Occipital lobe (tissue), 2 donors: ENCODE measurements around the gene SLC16A12. TPM values are rescaled to one million over a fixed set of nuclear protein-coding genes. Genes with fewer than 3 reads are reported as not detected.

Source experiments
- DNase-seq: peaks from one replicate; lab custom pipeline; 2025; lab: John Stamatoyannopoulos, UW
- total RNA-seq: library from RNA; depleted of rRNA; stranded (reverse); fragments of >200 nt; gene quantifications from one replicate; pipeline ENCODE4 v1.2.3, GENCODE V29; 2014

The SLC16A12 gene
- 4.1 TPM for total RNA-seq

GRCh38 chr10:89535171-89536012, at the start of gene SLC16A12:
TSS of gene SLC16A12 (minus strand) at chr10:89535594. CDS start at chr10:89462578, 73,016 bp downstream.
- DNase-seq = no peak

GRCh38 chr10:89582022-89582421, 46.6 kb upstream of the SLC16A12 start:
- no peak for DNase-seq

GRCh38 chr10:89580243-89580642, 44.8 kb upstream of the SLC16A12 start:
- no peak for DNase-seq

- DNase-seq = no peak
These were observed 41.3 kb upstream of the SLC16A12 start for GRCh38 chr10:89576696-89577095.

- no peak for DNase-seq
These were observed 40.6 kb upstream of the SLC16A12 start for GRCh38 chr10:89576022-89576421.

GRCh38 chr10:89575031-89575430, 39.6 kb upstream of the SLC16A12 start:
- no peak for DNase-seq

GRCh38 chr10:89574368-89574767, 39.0 kb upstream of the SLC16A12 start:
- no peak for DNase-seq

GRCh38 chr10:89567576-89568245, 32.3 kb upstream of the SLC16A12 start:
- no peak for DNase-seq

GRCh38 chr10:89566992-89567391, 31.6 kb upstream of the SLC16A12 start:
- DNase-seq = no peak

GRCh38 chr10:89566095-89566950, 30.9 kb upstream of the SLC16A12 start:
- DNase-seq = no peak

- DNase-seq = no peak
These were observed 29.8 kb upstream of the SLC16A12 start for GRCh38 chr10:89565180-89565579.

GRCh38 chr10:89563861-89564478, 28.6 kb upstream of the SLC16A12 start:
- no peak for DNase-seq

- no peak for DNase-seq
These were observed 27.9 kb upstream of the SLC16A12 start for GRCh38 chr10:89563311-89563710.

- DNase-seq = no peak
These were observed 21.2 kb upstream of the SLC16A12 start for GRCh38 chr10:89556600-89556999.

GRCh38 chr10:89555688-89556445, 20.5 kb upstream of the SLC16A12 start:
- no peak for DNase-seq

GRCh38 chr10:89554433-89554832, 19.0 kb upstream of the SLC16A12 start:
- DNase-seq = no peak

GRCh38 chr10:89553064-89553734, 17.8 kb upstream of the SLC16A12 start:
- DNase-seq = no peak

GRCh38 chr10:89552213-89552612, 16.8 kb upstream of the SLC16A12 start:
- no peak for DNase-seq

- no peak for DNase-seq
These were observed 15.1 kb upstream of the SLC16A12 start for GRCh38 chr10:89550509-89550908.

- no peak for DNase-seq
These were observed 14.1 kb upstream of the SLC16A12 start for GRCh38 chr10:89549510-89549909.
